DND-41 (cell line): ENCODE results near the gene IGSF1.

Source experiments
- CTCF ChIP-seq: IDR thresholded peaks from 2 replicates; pipeline ENCODE4 v1.5.1; 2012; ENCODE audit warnings: borderline replicate concordance, low read length, moderate library complexity, mild to moderate bottlenecking; ENCODE audit not compliant: poor library complexity, severe bottlenecking; ENCODE audit errors: extremely low read depth
- EZH2 ChIP-seq: IDR thresholded peaks from 3 replicates; pipeline ENCODE4 v1.6.1; 2012; ENCODE audit warnings: borderline replicate concordance, low read depth, mild to moderate bottlenecking, moderate library complexity, low read length, inconsistent platforms; ENCODE audit not compliant: severe bottlenecking

- TF ChIP-seq CTCF: no peak
- no peak for TF ChIP-seq EZH2
These were observed 17.8 kb downstream of the IGSF1 start for GRCh38 chrX:131271274-131271673.
